Measurements from ENCODE around the gene C2CD2. TPM values are rescaled to one million over a fixed set of nuclear protein-coding genes. Genes with fewer than 3 reads are reported as not detected.
"Not testable (repeated sequence)": the region's sequence is repeated elsewhere in the genome, so short reads cannot be mapped to it uniquely, and the experiment has no call there.

The C2CD2 gene
- total RNA-seq, 2 experiments from 2014 or later, result 6.2 to 7.1 TPM

DNA sequence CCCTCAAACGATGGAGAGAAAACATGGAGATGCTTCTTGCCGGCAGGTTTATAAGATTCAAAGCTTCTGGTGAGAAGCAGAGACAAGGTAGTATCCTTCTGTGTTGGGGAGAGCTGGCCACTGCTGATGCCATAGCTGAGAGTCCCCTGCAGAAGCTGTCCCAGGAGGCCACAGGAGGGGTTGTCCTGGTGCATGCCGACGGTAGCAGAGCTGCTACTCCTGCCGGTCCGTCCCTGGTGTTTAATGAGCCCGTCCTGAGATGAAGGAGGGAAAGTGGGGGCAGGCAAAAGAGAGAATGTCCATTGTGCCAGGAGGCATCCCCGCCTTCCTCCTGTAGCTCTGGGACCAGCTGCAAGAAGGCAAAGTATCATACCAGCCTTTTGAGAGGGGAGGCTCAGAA lies 10.4 kb upstream of the C2CD2 start:
- intact Hi-C loops (cut with micrococcal nuclease), result no loop called here
- ATAC-seq, result no peak
- Mint-ChIP-seq H3K4me3 (no peak overlapping the region), H3K27me3 (peaks cover 8% of the 10 kb centered on the region), H3K4me1 (ENCODE audit: low read depth) (no peaks in the 10 kb centered on the region), H3K36me3 (ENCODE audit: low read depth) (no peaks in the 10 kb centered on the region), H3K9me3 (no peaks in the 10 kb centered on the region), H3K27ac (no peak overlapping the region)
- ChIA-PET CTCF (no interaction called here), POLR2A (no interaction called here)
- TF ChIP-seq CTCF (IDR thresholded peaks at IDR 0.05), result no peak
- no peak for DNase-seq

- TF ChIP-seq CTCF (IDR thresholded peaks at IDR 0.05), result no peak
- Mint-ChIP-seq H3K4me3 (no peak overlapping the region), H3K36me3 (ENCODE audit: low read depth) (no peaks in the 10 kb centered on the region), H3K27ac (no peak overlapping the region), H3K4me1 (ENCODE audit: low read depth) (no peaks in the 10 kb centered on the region), H3K9me3 (no peaks in the 10 kb centered on the region), H3K27me3 (peaks cover 8% of the 10 kb centered on the region)
- POLR2A ChIA-PET, result no interaction called here
- DNase-seq (no peak), ATAC-seq (no peak)
- CTCF ChIA-PET, result no interaction called here
- intact Hi-C loops (cut with micrococcal nuclease), result no loop called here
Measured at GRCh38 chr21:41962425-41962966, 8.7 kb upstream of the C2CD2 start.

- DNase-seq (no peak), ATAC-seq (no peak)
- Mint-ChIP-seq H3K4me1 (ENCODE audit: low read depth) (peaks cover 4% of the 10 kb centered on the region), H3K36me3 (ENCODE audit: low read depth) (no peaks in the 10 kb centered on the region), H3K27me3 (peaks cover 11% of the 10 kb centered on the region), H3K9me3 (no peaks in the 10 kb centered on the region), H3K4me3 (no peak overlapping the region), H3K27ac (no peak overlapping the region)
- TF ChIP-seq CTCF (IDR thresholded peaks at IDR 0.05), result no peak
- CTCF ChIA-PET, result interaction anchor here (0.6 to 1.0 kb wide), 2 partner anchors 84 to 155 kb away, joined by 3 to 4 read pairs; no protein-coding TSS in a partner anchor
- POLR2A ChIA-PET, result interaction anchor here (0.6 kb wide), 1 partner anchor 11 kb away, joined by 3 read pairs; no protein-coding TSS in a partner anchor
- intact Hi-C loops (cut with micrococcal nuclease), result no loop called here
Measured at GRCh38 chr21:41961753-41962152, 7.9 kb upstream of the C2CD2 start.

GRCh38 chr21:41961282-41961701 lies 7.5 kb upstream of the C2CD2 start:
- Mint-ChIP-seq H3K27ac (no peak overlapping the region), H3K36me3 (ENCODE audit: low read depth) (no peaks in the 10 kb centered on the region), H3K27me3 (peaks cover 11% of the 10 kb centered on the region), H3K9me3 (no peaks in the 10 kb centered on the region), H3K4me1 (ENCODE audit: low read depth) (peaks cover 4% of the 10 kb centered on the region), H3K4me3 (no peak overlapping the region)
- ATAC-seq, result no peak
- POLR2A ChIA-PET, result interaction anchor here (0.6 to 0.8 kb wide), 2 partner anchors 12 to 14 kb away, joined by 3 to 4 read pairs; no protein-coding TSS in a partner anchor
- intact Hi-C loops (cut with micrococcal nuclease), result no loop called here
- CTCF ChIA-PET, result interaction anchor here (0.6 to 1.4 kb wide), 4 partner anchors 84 to 156 kb away, joined by 3 to 5 read pairs (median 4); no protein-coding TSS in a partner anchor
- no peak for TF ChIP-seq CTCF (IDR thresholded peaks at IDR 0.05)
- no peak for DNase-seq

GRCh38 chr21:41960386-41960785 lies 6.6 kb upstream of the C2CD2 start:
- ChIA-PET CTCF (interaction anchor here (1.0 to 1.4 kb wide), 2 partner anchors 95 to 147 kb away, joined by 3 to 5 read pairs; no protein-coding TSS in a partner anchor), POLR2A (interaction anchor here (0.8 kb wide), 1 partner anchor 13 kb away, joined by 4 read pairs; no protein-coding TSS in a partner anchor)
- no peak for TF ChIP-seq CTCF (IDR thresholded peaks at IDR 0.05)
- no peaks in the 10 kb centered on the region for H3K36me3 Mint-ChIP-seq (ENCODE audit: low read depth)
- no peak for DNase-seq
- H3K9me3 Mint-ChIP-seq, result no peaks in the 10 kb centered on the region
- no peak for ATAC-seq
- peaks cover 11% of the 10 kb centered on the region for H3K27me3 Mint-ChIP-seq
- H3K27ac Mint-ChIP-seq, result no peak overlapping the region
- intact Hi-C loops (cut with micrococcal nuclease), result no loop called here
- H3K4me3 Mint-ChIP-seq, result no peak overlapping the region
- H3K4me1 Mint-ChIP-seq (ENCODE audit: low read depth), result peaks cover 4% of the 10 kb centered on the region

- H3K4me3 Mint-ChIP-seq; ATAC-seq; H3K4me1 Mint-ChIP-seq (ENCODE audit: low read depth); H3K9me3 Mint-ChIP-seq; intact Hi-C loops (cut with micrococcal nuclease); DNase-seq; H3K36me3 Mint-ChIP-seq (ENCODE audit: low read depth); H3K27ac Mint-ChIP-seq: not testable (repeated sequence)
- ChIA-PET CTCF (interaction anchor here (1.4 kb wide), 1 partner anchor 148 kb away, joined by 5 read pairs; no protein-coding TSS in a partner anchor), POLR2A (interaction anchor here (0.7 kb wide), 1 partner anchor 44 kb away, joined by 3 read pairs; no protein-coding TSS in a partner anchor)
- peaks cover 12% of the 10 kb centered on the region for H3K27me3 Mint-ChIP-seq
Measured at GRCh38 chr21:41959697-41960096, 5.9 kb upstream of the C2CD2 start.
